Measurements from ENCODE around the gene ARHGAP31. TPM values are rescaled to one million over a fixed set of nuclear protein-coding genes. Genes with fewer than 3 reads are reported as not detected.

The ARHGAP31 gene
- total RNA-seq, 4 donors from 2014 or later = 19.8 to 28.7 (median 22.6) TPM

- TF ChIP-seq CTCF (IDR thresholded peaks at IDR 0.05) (no peak), POLR2AphosphoS5 (IDR thresholded peaks at IDR 0.05) (no peak), EP300 (IDR thresholded peaks at IDR 0.05) (no peak)
- Histone ChIP-seq H3K27me3 (no peaks in the 10 kb centered on the region), H3K36me3 (peaks cover 0 to 23% of the 10 kb centered on the region in 2 donors), H3K27ac (no peak overlapping the region), H3K4me1 (peaks cover 0 to 61% (median 17%) of the 10 kb centered on the region in 3 donors), H3K4me3 (no peak overlapping the region), H3K9me3 (no peaks in the 10 kb centered on the region)
- no peak for ATAC-seq
- 89 to 90% methylated on average over 3 to 4 of the region's 11 CpGs for WGBS, 2 donors (ENCODE audit: low coverage in 1 of 2)
Observed at GRCh38 chr3:119298565-119298941, 4.4 kb downstream of the ARHGAP31 start.

- Histone ChIP-seq H3K4me1 (peaks cover 0 to 69% (median 17%) of the 10 kb centered on the region in 3 donors), H3K27me3 (no peaks in the 10 kb centered on the region), H3K9me3 (no peaks in the 10 kb centered on the region), H3K27ac (peak overlapping the region in 2 of 4 donors; percentile 37 to 47), H3K36me3 (peaks cover 0 to 25% of the 10 kb centered on the region in 2 donors), H3K4me3 (no peak overlapping the region)
- 48% methylated on average over 2 of the region's 5 CpGs; no CpG with 5 or more reads in 1 of the 2 donors for WGBS, 2 donors (ENCODE audit: low coverage in 1 of 2)
- ATAC-seq = no peak
- TF ChIP-seq CTCF (IDR thresholded peaks at IDR 0.05) (no peak), POLR2AphosphoS5 (IDR thresholded peaks at IDR 0.05) (no peak), EP300 (IDR thresholded peaks at IDR 0.05) (no peak), POLR2A (IDR thresholded peaks at IDR 0.05) (no peak)
Observed at GRCh38 chr3:119300991-119301391, 6.8 kb downstream of the ARHGAP31 start.

- peaks cover 0 to 62% (median 12%) of the 10 kb centered on the region in 3 donors for H3K4me1 ChIP-seq
- peak overlapping the region in 1 of 4 donors; percentile 47 for H3K27ac ChIP-seq
- no peaks in the 10 kb centered on the region for H3K27me3 ChIP-seq
- H3K4me3 ChIP-seq = no peak overlapping the region
- no peak for TF ChIP-seq CTCF (IDR thresholded peaks at IDR 0.05)
- TF ChIP-seq POLR2AphosphoS5 (IDR thresholded peaks at IDR 0.05) = no peak
- TF ChIP-seq EP300 (IDR thresholded peaks at IDR 0.05) = no peak
- no peak for TF ChIP-seq POLR2A (IDR thresholded peaks at IDR 0.05)
- no peaks in the 10 kb centered on the region for H3K9me3 ChIP-seq
- ATAC-seq = no peak
- H3K36me3 ChIP-seq = peaks cover 0 to 25% of the 10 kb centered on the region in 2 donors
- WGBS, 2 donors (ENCODE audit: low coverage in 1 of 2) = 94 to 100% methylated on average over 1 to 2 of the region's 3 CpGs
Observed at GRCh38 chr3:119301662-119302061, 7.5 kb downstream of the ARHGAP31 start.

- no peak for ATAC-seq
- TF ChIP-seq POLR2A (IDR thresholded peaks at IDR 0.05) = no peak
- no peak for TF ChIP-seq EP300 (IDR thresholded peaks at IDR 0.05)
- TF ChIP-seq CTCF (IDR thresholded peaks at IDR 0.05) = no peak
- TF ChIP-seq POLR2AphosphoS5 (IDR thresholded peaks at IDR 0.05) = no peak
- Histone ChIP-seq H3K36me3 (peaks cover 0 to 23% of the 10 kb centered on the region in 2 donors), H3K9me3 (no peaks in the 10 kb centered on the region), H3K4me1 (peaks cover 0 to 50% (median 9%) of the 10 kb centered on the region in 3 donors), H3K27me3 (no peaks in the 10 kb centered on the region), H3K4me3 (no peak overlapping the region), H3K27ac (no peak overlapping the region)
- 72 to 100% methylated on average over 1 to 5 of the region's 7 CpGs for WGBS, 2 donors (ENCODE audit: low coverage in 1 of 2)
Observed at GRCh38 chr3:119302697-119303551, 8.7 kb downstream of the ARHGAP31 start.

Data from gastroesophageal sphincter (tissue), 4 donors.